ENCODE measurements around the gene PER1. TPM values are rescaled to one million over a fixed set of nuclear protein-coding genes. Genes with fewer than 3 reads are reported as not detected.

The PER1 gene
- total and polyA plus RNA-seq, 2 of the 13 experiments (the other 11 are each of a cell fraction or from before 2014, with no cell fraction given) = 2.6 to 3.6 TPM

DNA sequence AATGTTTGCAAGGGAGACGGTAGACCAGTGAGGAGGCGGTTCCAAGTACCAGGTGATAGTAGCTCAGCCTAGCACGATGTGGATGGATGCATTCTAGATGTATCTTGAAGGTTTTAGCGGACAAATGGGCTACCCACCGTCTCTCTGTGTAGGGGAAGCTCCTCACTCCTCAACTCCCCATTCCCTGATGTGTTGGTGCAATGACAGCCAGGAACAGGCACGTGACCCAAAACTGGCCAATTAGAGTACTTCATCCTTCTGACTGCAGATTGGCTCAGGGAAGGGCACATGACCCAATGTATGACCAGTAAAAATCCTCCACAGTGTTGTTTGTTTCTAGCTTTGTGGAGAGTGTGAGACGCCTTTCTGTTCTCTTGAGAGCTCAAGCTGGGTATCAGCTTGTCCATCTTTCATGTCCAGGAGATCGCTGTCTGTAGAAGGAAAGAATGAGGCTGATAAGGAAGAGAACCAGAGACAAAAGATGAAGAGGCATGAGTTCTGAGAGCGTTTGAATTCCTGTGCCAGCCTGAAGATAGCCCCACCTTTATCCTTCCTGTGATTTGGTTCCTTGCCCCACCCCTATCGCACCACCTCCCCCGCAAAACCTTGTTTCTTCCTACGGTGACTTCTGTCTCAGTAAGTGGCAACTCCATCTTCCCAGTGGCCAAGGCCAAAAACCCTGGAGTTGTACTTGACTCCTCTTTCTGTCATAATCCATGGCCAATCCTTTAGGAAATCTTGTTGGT is 40.0 kb upstream of the PER1 start (continued):
- TF ChIP-seq HINFP (CRISPR knock-in tag; IDR thresholded peaks at IDR 0.05; ENCODE audit: low read depth) (no peak), ZNF136 (CRISPR knock-in tag; IDR thresholded peaks at IDR 0.05; ENCODE audit: low read depth) (no peak), ZNF567 (CRISPR knock-in tag; IDR thresholded peaks at IDR 0.05; ENCODE audit: borderline replicate concordance) (no peak), HNRNPH1 (optimal IDR thresholded peaks at IDR 0.05; ENCODE audit: low read depth, low read length) (no peak), ZNF451 (CRISPR knock-in tag; IDR thresholded peaks at IDR 0.05) (no peak), PRMT3 (CRISPR knock-in tag; IDR thresholded peaks at IDR 0.05; ENCODE audit: borderline replicate concordance, low read depth) (no peak), MEF2D (CRISPR knock-in tag; IDR thresholded peaks at IDR 0.05) (0 out of 2 replicates have a peak, but pooled peaks have one; percentile 49), HDAC1 (CRISPR knock-in tag; IDR thresholded peaks at IDR 0.05) (peak; percentile 18; the same call in 1 of the 2 replicates)
- TF ChIP-seq, protein P1, sequence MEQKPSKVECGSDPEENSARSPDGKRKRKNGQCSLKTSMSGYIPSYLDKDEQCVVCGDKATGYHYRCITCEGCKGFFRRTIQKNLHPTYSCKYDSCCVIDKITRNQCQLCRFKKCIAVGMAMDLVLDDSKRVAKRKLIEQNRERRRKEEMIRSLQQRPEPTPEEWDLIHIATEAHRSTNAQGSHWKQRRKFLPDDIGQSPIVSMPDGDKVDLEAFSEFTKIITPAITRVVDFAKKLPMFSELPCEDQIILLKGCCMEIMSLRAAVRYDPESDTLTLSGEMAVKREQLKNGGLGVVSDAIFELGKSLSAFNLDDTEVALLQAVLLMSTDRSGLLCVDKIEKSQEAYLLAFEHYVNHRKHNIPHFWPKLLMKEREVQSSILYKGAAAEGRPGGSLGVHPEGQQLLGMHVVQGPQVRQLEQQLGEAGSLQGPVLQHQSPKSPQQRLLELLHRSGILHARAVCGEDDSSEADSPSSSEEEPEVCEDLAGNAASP (CRISPR knock-in tag; IDR thresholded peaks at IDR 0.05; ENCODE audit: borderline replicate concordance) = 0 out of 2 replicates have a peak, but pooled peaks have one; percentile 16

Measured in HepG2 (cell line).